HG02610 (cell line): ENCODE measurements around the gene CGRRF1.

Experiments
- ATAC-seq: cut with Tn5 transposase; IDR thresholded peaks from one replicate; pipeline ENCODE4 v1.9.1; 2021; ENCODE audit warnings: mild to moderate bottlenecking, moderate library complexity; ENCODE audit not compliant: unreplicated experiment

The CGRRF1 gene

DNA sequence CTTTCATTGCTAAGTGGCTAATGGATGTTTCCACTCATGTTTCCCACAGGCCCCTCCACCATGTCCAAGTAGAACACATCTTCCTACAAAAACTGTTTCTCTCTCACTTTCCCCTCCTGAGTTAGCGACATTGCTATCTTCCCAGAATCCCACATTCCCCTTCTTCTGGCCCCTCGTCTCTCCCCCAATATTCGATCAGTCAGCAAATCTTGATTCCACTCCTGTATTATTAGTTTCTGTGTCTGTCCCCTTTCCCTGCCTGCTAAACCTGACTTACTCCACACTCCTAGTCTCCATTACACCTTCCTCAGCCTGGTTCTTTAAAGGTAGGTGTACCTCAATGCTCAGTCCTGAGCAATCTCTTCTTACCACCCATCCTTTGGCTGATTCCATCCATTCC is 37.9 kb downstream of the CGRRF1 start:
- no peak for ATAC-seq

DNA sequence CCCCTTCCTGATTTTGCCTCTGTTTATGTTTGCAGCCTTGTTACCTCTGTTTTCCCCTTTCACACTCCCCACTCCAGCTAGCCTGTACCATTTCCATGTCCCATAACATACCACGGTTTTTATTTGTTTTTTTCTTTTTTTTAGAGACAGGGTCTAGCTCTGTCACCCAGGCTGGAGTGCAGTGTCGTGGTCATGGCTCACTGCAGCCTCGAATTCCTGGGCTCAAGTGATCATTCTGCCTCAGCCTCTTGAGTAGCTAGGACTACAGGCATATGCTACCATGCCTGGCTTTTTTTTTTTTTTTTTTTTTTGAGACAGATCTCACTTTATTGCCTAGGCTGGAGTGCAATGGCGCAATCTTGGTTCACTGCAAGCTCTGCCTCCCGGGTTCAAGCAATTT is 38.8 kb downstream of the CGRRF1 start:
- ATAC-seq = no peak

- ATAC-seq = no peak
Observed at GRCh38 chr14:54549862-54550261, 40.2 kb downstream of the CGRRF1 start.

DNA sequence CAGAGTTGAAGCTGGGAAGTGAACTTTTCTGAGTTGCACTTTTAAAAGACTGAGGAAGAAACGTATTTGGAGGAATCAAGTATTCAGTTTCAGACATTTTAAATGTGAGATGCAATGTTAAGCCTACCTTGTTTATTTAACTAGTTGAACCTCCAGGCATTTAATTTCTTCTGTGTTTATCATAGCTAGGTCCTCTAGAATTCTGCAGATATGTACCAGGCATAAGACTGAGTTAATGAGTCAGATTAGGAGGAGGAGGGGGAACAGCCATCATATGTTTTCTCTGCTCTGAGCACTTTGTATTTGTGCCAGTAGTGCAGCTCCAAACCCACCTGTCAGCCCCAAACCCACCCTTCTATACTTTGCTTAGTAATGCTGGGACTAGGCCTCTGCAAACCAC is 40.8 kb downstream of the CGRRF1 start:
- ATAC-seq = no peak

DNA sequence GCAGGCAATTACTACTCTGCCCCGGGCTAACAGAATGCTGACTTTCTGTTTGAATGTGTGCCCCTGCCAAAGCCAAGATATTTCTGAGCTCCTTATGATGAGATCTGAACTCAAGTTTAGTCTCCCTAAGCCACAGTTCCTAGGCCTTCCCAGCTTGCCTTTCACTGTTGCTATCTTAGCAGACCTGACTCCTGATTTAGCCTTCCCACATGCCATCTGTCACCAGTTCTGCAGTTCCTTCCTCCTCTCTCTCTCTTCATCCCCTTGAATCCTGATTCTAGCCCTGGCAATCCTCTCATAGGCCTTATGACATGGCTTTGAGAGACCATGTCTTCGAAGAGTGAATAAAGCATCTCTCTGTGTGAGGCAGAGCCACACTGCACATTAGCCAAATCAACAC is 44.7 kb downstream of the CGRRF1 start:
- ATAC-seq = no peak

GRCh38 chr14:54555651-54556050 is 45.9 kb downstream of the CGRRF1 start:
- no peak for ATAC-seq

DNA sequence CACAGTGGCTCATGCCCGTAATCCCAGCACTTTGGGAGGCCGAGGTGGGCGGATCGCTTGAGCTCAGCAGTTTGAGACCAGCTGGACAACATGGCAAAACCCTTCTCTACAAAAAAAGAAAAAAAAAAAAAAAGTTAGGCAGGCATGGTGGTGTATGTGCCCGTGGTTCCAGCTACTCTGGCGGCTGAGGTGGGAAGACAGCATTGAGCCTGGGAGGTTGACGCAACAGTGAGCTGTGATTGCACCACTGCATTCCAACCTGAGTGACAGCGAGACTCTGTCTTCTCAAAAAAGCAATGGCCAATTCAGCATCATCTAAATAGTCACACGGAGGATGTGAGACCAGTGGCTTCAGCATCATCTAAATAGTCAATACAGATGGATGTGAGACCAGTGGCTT is 46.8 kb downstream of the CGRRF1 start:
- ATAC-seq = no peak

DNA sequence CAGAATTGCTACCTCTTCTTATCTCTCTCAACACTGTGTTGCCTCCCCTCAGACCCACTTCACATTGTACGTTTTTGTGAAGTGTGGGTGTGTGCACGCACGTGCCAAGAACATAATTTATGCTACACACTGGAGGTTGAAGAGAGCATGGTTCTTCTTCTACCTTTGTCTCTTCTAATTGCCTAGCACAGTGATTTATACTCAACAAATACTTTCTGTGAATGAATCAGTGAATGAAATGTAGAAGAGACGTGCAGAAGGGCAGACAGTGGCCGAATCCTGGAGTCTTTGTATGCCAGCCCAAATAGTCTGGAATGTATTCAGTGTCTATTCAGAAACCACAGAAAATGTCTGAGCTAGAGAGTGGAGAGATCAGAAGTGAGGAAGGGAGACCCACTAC is 52.6 kb downstream of the CGRRF1 start:
- no peak for ATAC-seq

- no peak for ATAC-seq
Observed at GRCh38 chr14:54564071-54564867, 54.6 kb downstream of the CGRRF1 start.

- peak; percentile 35 for ATAC-seq
Observed at GRCh38 chr14:54564868-54565784, 55.4 kb downstream of the CGRRF1 start.

- ATAC-seq = peak; percentile 52
Observed at GRCh38 chr14:54565785-54566409, 56.2 kb downstream of the CGRRF1 start.

- ATAC-seq = peak; percentile 33
Observed at GRCh38 chr14:54566410-54567223, 56.9 kb downstream of the CGRRF1 start, which contains the start of gene SAMD4A. Gene SAMD4A (plus strand): TSS chr14:54567128. CDS start chr14:54567917, 789 bp downstream.

DNA sequence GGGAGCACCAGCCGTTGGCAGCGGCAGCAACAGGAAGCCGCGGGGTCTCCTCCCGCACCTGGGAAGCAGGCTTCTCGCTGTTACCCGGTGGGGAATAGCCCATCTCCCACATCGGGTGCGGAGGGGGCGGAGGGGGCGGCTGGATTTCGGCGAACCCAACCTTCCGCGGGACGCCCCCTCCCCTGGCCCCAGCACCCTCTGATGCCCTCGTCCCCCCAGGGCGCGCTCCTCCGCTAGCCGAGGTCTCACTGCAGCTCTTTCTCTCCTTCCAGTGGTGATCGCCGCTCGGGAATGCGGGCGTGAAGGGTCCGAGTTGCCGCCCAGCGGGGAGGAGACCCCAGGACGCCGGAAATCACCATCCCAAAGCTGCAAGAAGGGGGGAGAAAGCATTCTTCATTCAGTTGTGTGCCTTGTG is 57.5 kb downstream of the CGRRF1 start:
- no peak for ATAC-seq

DNA sequence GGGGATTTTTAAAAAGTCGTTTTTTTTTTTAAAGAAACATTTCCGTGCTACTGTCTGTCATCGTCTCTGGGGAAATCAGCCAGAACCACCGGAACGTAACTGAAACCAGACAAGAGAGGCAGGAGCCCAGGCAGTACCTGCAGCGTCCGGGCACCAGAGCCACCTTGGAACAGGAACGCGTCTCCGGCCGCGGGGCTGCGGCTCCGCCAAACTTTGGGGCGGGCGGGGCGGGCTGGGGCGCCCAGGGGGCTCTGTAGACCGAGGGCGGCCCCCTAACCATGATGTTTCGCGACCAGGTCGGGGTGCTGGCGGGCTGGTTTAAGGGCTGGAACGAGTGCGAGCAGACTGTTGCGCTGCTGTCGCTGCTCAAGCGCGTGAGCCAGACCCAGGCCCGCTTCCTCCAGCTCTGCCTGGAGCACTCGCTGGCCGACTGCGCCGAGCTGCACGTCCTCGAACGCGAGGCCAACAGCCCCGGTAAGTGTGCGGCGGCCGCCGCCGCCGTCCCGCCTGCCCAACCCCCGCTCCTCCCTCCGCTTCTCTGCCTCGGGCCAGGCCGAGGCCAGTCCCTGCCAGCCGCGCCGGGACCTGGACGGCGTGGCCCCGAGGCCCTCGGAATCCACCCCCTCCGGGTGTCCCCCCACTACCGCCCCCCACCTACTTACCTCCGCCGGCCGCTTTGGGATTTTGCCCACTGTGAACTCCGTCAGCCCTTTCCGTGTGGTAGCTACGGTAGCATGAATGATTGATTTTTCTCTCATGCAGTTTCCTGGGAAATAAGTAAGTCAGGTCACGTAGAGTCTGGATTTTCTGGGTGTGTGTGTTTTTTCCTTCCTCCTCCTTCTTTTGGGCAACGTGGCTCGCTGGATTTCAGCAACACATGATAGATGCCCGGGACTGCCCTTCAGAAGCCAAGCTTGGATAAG is 58.2 kb downstream of the CGRRF1 start:
- ATAC-seq = no peak

GRCh38 chr14:54568821-54569595 is 59.3 kb downstream of the CGRRF1 start:
- ATAC-seq = no peak

- no peak for ATAC-seq
Observed at GRCh38 chr14:54570047-54570446, 60.3 kb downstream of the CGRRF1 start.

DNA sequence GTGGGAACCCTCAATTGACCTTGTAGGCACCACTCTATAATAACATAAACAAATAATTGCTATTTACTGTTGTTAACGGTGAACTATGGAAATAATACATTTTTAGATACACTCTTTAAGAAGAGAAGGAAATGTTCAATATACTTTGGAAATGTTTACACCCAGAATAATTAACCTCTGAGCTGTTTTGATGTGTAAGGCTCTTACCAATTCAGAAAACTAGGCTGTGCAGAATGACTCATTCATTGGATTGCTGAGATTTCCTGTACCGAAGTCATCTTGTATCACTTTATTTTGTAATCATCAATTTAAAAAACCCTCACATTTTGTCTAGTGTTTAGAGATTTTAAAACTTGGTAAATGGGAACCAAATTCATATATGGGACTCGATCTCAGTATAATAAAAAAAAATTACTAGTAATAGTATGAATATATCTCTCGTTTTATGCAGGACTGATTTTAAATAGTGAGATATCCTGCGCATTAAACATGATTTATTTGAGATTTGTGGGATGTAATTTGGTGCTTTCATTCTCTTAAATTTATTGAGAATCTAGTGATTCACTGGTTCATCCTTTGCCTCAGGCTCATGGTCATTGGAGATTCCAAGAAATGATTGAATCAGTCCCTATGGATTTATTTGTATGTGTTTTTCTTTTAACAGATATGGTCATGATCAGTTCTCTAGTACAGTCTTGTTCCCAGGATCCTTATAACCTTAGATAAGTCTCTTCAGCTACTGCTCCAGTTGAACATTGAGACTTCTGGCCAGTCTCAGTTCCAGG is 61.1 kb downstream of the CGRRF1 start:
- no peak for ATAC-seq

- ATAC-seq = no peak
Observed at GRCh38 chr14:54572316-54572715, 62.6 kb downstream of the CGRRF1 start.
